ENCODE measurements around the gene VAT1L.

DNA sequence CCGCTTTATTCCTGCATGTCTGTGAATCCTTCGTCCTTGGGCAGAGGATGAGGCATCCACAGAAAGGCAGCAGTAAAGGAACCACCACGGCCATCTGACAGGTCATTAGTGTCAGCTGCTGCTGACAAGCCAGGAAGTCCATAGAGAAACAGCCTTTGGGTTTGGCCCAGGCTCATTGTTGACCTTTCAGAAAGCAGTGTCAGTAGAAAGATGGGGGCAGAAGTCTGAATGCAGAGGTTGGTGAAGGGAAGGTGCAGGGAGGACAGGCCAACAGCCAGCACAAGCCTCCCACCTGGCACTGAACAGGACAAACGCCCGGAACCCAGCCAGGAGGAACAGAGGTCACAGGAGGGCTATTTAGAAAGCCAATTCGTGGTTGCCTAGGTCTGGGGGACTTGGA lies 105.8 kb downstream of the VAT1L start:
- TF ChIP-seq, protein P1, sequence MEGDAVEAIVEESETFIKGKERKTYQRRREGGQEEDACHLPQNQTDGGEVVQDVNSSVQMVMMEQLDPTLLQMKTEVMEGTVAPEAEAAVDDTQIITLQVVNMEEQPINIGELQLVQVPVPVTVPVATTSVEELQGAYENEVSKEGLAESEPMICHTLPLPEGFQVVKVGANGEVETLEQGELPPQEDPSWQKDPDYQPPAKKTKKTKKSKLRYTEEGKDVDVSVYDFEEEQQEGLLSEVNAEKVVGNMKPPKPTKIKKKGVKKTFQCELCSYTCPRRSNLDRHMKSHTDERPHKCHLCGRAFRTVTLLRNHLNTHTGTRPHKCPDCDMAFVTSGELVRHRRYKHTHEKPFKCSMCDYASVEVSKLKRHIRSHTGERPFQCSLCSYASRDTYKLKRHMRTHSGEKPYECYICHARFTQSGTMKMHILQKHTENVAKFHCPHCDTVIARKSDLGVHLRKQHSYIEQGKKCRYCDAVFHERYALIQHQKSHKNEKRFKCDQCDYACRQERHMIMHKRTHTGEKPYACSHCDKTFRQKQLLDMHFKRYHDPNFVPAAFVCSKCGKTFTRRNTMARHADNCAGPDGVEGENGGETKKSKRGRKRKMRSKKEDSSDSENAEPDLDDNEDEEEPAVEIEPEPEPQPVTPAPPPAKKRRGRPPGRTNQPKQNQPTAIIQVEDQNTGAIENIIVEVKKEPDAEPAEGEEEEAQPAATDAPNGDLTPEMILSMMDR (conservative IDR thresholded peaks at IDR 0.05 in 1 of 2, IDR thresholded peaks at IDR 0.05 in 1 of 2; ENCODE audit: low read depth in 1 of 2, low read length in 2 of 2), result no peak
- no peak for TF ChIP-seq EZH2 (IDR thresholded peaks at IDR 0.05; ENCODE audit: low read length, missing control alignments)
